ENCODE data around the gene SLC27A5. TPM values are rescaled to one million over a fixed set of nuclear protein-coding genes. Genes with fewer than 3 reads are reported as not detected.

SLC27A5 gene
- total RNA-seq, 4 donors from 2014 or later, result 10.5 to 17.7 (median 13.4) TPM

DNA sequence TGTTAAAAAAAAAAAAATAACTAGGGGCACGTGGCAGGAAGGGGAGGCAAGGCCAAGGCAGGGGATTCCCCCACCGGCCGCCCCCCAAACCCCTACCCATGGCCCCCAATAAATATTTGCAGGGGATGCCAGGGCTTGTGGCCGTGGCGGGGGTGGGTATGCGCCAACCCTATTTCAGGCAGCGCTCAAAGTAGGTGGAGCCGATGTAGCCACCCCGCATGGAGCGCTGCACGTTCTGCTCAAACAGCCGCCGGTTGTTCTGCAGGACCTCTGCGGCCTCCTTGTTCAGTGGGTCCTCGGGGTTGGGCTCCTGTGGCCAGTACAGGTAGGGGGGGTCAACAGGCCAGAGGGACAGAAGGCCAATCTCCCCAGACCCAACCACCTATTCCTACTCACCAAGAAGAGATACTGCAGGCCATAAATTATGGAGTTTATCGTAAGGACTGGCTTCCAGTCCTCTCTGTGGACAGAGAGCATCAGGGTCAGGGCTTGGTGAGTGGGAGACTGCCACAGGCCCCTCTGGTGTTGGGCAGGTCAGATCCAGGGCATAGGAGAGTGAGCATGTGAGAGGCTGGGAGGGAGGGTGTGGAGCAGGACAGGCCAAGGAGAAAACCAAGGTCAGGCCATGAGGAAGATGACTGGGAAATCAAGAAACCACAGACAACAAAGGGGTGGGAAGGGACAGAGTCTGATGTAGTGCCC, 44.3 kb upstream of the SLC27A5 start:
- TF ChIP-seq EP300 (IDR thresholded peaks at IDR 0.05) (no peak), POLR2A (IDR thresholded peaks at IDR 0.05) (no peak)
- TF ChIP-seq, protein P1, sequence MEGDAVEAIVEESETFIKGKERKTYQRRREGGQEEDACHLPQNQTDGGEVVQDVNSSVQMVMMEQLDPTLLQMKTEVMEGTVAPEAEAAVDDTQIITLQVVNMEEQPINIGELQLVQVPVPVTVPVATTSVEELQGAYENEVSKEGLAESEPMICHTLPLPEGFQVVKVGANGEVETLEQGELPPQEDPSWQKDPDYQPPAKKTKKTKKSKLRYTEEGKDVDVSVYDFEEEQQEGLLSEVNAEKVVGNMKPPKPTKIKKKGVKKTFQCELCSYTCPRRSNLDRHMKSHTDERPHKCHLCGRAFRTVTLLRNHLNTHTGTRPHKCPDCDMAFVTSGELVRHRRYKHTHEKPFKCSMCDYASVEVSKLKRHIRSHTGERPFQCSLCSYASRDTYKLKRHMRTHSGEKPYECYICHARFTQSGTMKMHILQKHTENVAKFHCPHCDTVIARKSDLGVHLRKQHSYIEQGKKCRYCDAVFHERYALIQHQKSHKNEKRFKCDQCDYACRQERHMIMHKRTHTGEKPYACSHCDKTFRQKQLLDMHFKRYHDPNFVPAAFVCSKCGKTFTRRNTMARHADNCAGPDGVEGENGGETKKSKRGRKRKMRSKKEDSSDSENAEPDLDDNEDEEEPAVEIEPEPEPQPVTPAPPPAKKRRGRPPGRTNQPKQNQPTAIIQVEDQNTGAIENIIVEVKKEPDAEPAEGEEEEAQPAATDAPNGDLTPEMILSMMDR (IDR thresholded peaks at IDR 0.05), result no peak
- peaks cover 5 to 62% (median 41%) of the 10 kb centered on the region in 4 donors for H3K4me1 ChIP-seq
- H3K4me3 ChIP-seq, result no peak overlapping the region
- no peaks in the 10 kb centered on the region for H3K9me3 ChIP-seq
- WGBS, 2 donors, result 79 to 83% methylated on average over 15 to 16 of the region's 16 CpGs
- H3K27me3 ChIP-seq, result peaks cover 0 to under 1% of the 10 kb centered on the region in 2 donors
- H3K27ac ChIP-seq, result peak overlapping the region in 3 of 4 donors; percentile 93 to 100 (median 99)
- no peak for DNase-seq (ENCODE audit: low spot score in 2 of 2)
- peaks cover 0 to 41% (median 6%) of the 10 kb centered on the region in 3 donors for H3K36me3 ChIP-seq

DNA sequence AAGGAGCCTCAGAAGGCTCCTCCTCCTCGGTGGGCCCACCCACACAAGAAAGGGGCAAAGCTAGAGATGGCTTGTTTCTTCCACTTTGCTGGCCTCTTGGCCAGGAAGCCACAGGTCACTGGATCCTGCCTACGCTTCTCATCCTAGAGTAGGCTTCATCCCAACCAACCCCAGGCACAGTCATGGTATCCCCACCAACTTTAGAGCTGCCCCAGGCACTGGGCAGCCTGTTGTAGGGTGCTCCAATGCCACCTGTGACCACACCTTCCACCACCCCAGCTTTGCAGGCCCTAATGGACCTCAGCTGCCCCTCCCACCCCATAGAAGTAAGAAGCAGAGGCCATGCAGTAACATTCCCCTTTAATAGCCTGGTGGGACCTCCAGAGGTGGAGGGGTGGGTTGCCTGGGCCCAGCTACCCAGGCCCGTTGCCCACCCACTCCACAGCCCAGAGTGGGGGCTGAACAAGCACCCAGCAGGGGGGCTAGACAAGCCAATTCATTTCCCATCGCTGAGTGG, 43.6 kb upstream of the SLC27A5 start:
- Histone ChIP-seq H3K4me3 (peak overlapping the region; percentile 66 to 80 (median 75)), H3K9me3 (no peaks in the 10 kb centered on the region), H3K36me3 (peaks cover 0 to 47% (median 13%) of the 10 kb centered on the region in 3 donors), H3K27me3 (no peaks in the 10 kb centered on the region), H3K27ac (peak overlapping the region; percentile 80 to 100 (median 96)), H3K4me1 (peaks cover 5 to 60% (median 41%) of the 10 kb centered on the region in 4 donors)
- 41 to 53% methylated on average over 3 to 4 of the region's 4 CpGs for WGBS, 2 donors
- no peak for TF ChIP-seq EP300 (IDR thresholded peaks at IDR 0.05)
- DNase-seq (ENCODE audit: low spot score in 2 of 2), result no peak

DNA sequence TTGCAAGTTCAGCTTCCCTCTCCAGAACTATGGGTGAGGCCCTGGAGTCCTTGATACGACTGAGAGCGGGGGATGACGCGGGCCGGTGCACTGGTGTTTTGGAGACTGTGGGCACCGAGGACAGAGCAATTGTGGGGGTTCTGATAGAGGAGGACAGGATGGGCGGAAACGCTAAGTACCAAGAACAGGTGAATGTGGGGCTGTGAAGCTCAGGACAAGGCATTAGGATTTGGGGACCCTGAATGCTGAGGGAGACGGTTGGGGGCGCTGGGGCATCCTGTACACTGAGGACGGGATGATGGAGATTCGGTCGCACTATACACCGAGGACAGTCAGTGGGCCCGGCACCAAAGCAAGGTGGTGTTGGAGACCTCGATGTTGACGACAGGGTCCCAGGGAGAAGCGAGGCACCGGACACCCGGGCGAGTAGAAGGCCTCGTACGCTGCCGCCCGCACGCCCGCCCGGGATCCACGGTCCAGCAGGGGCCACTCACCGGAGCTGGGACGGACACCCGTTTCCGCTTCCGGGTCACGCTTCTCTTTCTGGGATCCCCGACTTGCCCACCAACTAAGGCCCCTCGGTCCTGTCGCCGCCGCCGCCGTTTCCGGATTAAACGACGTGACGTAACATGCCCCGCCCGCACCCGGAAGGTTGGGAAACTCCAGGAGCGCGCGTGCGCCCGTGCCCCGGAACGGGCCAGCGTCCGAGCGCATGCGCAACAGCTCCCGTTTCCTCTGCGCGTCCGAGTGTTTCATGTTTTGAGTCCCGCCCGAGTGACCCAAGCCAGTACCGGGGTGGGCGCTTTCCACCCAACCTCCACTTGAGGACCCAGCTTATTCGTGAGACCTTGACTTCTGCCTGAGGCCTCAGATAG, 42.9 kb upstream of the SLC27A5 start, which contains the start of gene CHMP2A:
Gene CHMP2A (minus strand): TSS at position 612 of the 875 bp plus-strand sequence. CDS start 893 bp downstream, outside the sequence.
- Histone ChIP-seq H3K4me3 (peak within 1 kb of the TSS; percentile 66 to 80 (median 75)), H3K4me1 (peaks cover 5 to 54% (median 38%) of the 10 kb centered on the region in 4 donors), H3K36me3 (peaks cover 4 to 54% (median 19%) of the 10 kb centered on the region in 3 donors), H3K27me3 (no peaks in the 10 kb centered on the region), H3K27ac (peak within 1 kb of the TSS; percentile 80 to 100 (median 96)), H3K9me3 (no peaks in the 10 kb centered on the region)
- TF ChIP-seq, protein P1 (IDR thresholded peaks at IDR 0.05), result peak in 2 of 5 experiments; percentile 24 to 42
- peak; percentile 91 to 96 for TF ChIP-seq EP300 (IDR thresholded peaks at IDR 0.05)
- TF ChIP-seq POLR2A (IDR thresholded peaks at IDR 0.05), result peak; percentile 43 to 73
- WGBS, 2 donors, result 1 to 3% methylated on average over 58 to 66 of the region's 69 CpGs
- peak; percentile 97 to 98 for DNase-seq (ENCODE audit: low spot score in 2 of 2)

DNA sequence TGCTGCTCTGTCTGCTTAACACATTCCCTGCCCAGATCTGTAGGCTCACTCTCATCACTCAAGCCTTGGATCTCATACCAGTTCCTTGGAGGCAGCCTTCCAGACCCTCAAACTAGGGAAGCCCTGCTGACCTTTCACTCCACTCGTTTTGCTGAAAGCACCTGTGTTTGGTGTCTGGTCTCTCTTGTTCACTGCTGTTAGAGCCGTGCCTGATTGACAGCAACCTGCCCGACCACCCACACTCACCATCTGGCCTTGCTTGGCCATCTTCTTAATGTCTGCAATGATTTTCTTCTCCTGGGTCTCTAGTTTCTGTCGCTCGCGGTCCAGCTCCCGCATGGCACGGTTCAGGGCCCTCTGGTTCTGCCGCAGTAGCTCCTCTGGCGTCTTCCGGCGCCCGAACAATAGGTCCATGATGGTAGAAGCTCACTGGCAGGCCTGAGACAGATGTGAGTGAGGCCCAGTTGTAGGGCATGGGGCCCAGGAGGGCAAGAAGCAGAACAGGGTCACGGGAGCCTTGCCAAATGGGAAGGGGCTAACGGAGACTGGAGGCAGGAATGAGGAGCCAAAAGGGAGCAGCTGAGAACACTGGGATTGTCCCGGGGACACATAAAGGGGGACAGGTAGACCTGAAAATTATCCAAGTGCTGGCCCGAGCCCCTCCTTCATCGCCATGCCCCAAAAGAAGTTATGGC, 42.2 kb upstream of the SLC27A5 start:
- WGBS, 2 donors, result 30 to 32% methylated on average over 18 of the region's 18 CpGs
- Histone ChIP-seq H3K4me1 (peaks cover 5 to 50% (median 37%) of the 10 kb centered on the region in 4 donors), H3K9me3 (no peaks in the 10 kb centered on the region), H3K36me3 (peaks cover 8 to 62% (median 27%) of the 10 kb centered on the region in 3 donors), H3K4me3 (peak overlapping the region; percentile 66 to 80 (median 75)), H3K27ac (peak overlapping the region; percentile 80 to 100 (median 96)), H3K27me3 (no peaks in the 10 kb centered on the region)
- DNase-seq (ENCODE audit: low spot score in 2 of 2), result no peak
- TF ChIP-seq EP300 (IDR thresholded peaks at IDR 0.05), result no peak
- no peak for TF ChIP-seq POLR2A (IDR thresholded peaks at IDR 0.05)
- TF ChIP-seq, protein P1 (IDR thresholded peaks at IDR 0.05), result no peak

DNA sequence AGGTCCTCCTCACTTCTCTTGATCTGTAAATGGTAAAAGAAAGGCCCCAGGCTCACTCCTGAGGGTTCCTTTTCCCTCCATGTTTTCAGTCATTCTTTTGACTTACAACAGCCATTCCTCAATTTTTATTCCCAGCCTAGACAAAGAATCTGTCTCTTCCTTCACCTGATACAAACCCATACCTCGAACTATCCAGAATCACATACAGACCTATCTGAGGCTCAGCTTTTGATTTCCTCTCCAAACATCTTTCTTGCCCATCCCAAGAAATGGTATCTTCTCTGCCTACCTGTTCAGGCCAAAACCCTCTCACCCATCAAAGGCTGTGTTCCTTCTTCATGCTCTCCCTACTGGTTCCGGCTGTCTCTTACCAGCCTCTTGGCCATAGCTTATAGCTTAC, 40.9 kb upstream of the SLC27A5 start:
- H3K4me1 ChIP-seq, result peaks cover 5 to 50% (median 37%) of the 10 kb centered on the region in 4 donors
- no peak overlapping the region for H3K4me3 ChIP-seq
- H3K27ac ChIP-seq, result no peak overlapping the region
- no peaks in the 10 kb centered on the region for H3K27me3 ChIP-seq
- TF ChIP-seq EP300 (IDR thresholded peaks at IDR 0.05) (no peak), POLR2A (IDR thresholded peaks at IDR 0.05) (no peak)
- TF ChIP-seq, protein P1 (IDR thresholded peaks at IDR 0.05), result no peak
- H3K36me3 ChIP-seq, result peaks cover 8 to 75% (median 40%) of the 10 kb centered on the region in 3 donors
- WGBS, 2 donors, result 85 to 92% methylated on average over 2 of the region's 2 CpGs
- DNase-seq (ENCODE audit: low spot score in 2 of 2), result no peak
- H3K9me3 ChIP-seq, result no peaks in the 10 kb centered on the region

Measured in tibial nerve (tissue), 4 donors.